CD1c-positive myeloid dendritic cell (primary cell): Measurements from ENCODE around the gene MNX1.

Experiments
- DNase-seq: peaks from one replicate; pipeline ENCODE4 v3.0.0-alpha.2; 2016; ENCODE audit errors: extremely low spot score

Gene MNX1

GRCh38 chr7:157010588-157011332 lies at the start of gene MNX1:
MNX1 (minus strand) TSS chr7:157010663; CDS start chr7:157010350, 313 bp downstream.
- DNase-seq: no peak

- DNase-seq: no peak
Observed at GRCh38 chr7:157059534-157059933, 49.1 kb upstream of the MNX1 start.

GRCh38 chr7:157058701-157059100 lies 48.2 kb upstream of the MNX1 start:
- no peak for DNase-seq

- no peak for DNase-seq
Observed at GRCh38 chr7:157058068-157058467, 47.6 kb upstream of the MNX1 start.

GRCh38 chr7:157056957-157057902 lies 46.8 kb upstream of the MNX1 start:
- DNase-seq: no peak

GRCh38 chr7:157056246-157056645 lies 45.8 kb upstream of the MNX1 start:
- DNase-seq: no peak

GRCh38 chr7:157054927-157055326 lies 44.5 kb upstream of the MNX1 start:
- DNase-seq: no peak

- DNase-seq: no peak
Observed at GRCh38 chr7:157053118-157053517, 42.7 kb upstream of the MNX1 start.

GRCh38 chr7:157047148-157047547 lies 36.7 kb upstream of the MNX1 start:
- no peak for DNase-seq

- DNase-seq: no peak
Observed at GRCh38 chr7:157046681-157047080, 36.2 kb upstream of the MNX1 start.

GRCh38 chr7:157044943-157045660 lies 34.6 kb upstream of the MNX1 start:
- DNase-seq: no peak

- DNase-seq: no peak
Observed at GRCh38 chr7:157044147-157044687, 33.8 kb upstream of the MNX1 start.

GRCh38 chr7:157043745-157044144 lies 33.3 kb upstream of the MNX1 start:
- DNase-seq: no peak

- DNase-seq: no peak
Observed at GRCh38 chr7:157041514-157042277, 31.2 kb upstream of the MNX1 start.

- DNase-seq: no peak
Observed at GRCh38 chr7:157041004-157041403, 30.5 kb upstream of the MNX1 start.

GRCh38 chr7:157037635-157038034 lies 27.2 kb upstream of the MNX1 start:
- no peak for DNase-seq

GRCh38 chr7:157037028-157037427 lies 26.6 kb upstream of the MNX1 start:
- no peak for DNase-seq

- no peak for DNase-seq
Observed at GRCh38 chr7:157035979-157036378, 25.5 kb upstream of the MNX1 start.

GRCh38 chr7:157035302-157035701 lies 24.8 kb upstream of the MNX1 start:
- DNase-seq: no peak

- DNase-seq: no peak
Observed at GRCh38 chr7:157033483-157034473, 23.3 kb upstream of the MNX1 start.
